ENCODE measurements around the gene SLCO4A1.

- TF ChIP-seq POLR2A (IDR thresholded peaks at IDR 0.05; ENCODE audit: low read length): no peak
- no peak for TF ChIP-seq GATA1 (IDR thresholded peaks at IDR 0.05; ENCODE audit: low read depth, low read length)
These were observed 35.6 kb upstream of the SLCO4A1 start for GRCh38 chr20:62606551-62607201.
